HG02623 (cell line): ENCODE results near the gene PSAT1.
"Not testable (repeated sequence)": the region's sequence is repeated elsewhere in the genome, so short reads cannot be mapped to it uniquely, and the experiment has no call there.

Source experiments
- ATAC-seq: cut with Tn5 transposase; IDR thresholded peaks from one replicate; pipeline ENCODE4 v1.9.1; 2021; ENCODE audit warnings: moderate library complexity; ENCODE audit not compliant: unreplicated experiment

The PSAT1 gene

DNA sequence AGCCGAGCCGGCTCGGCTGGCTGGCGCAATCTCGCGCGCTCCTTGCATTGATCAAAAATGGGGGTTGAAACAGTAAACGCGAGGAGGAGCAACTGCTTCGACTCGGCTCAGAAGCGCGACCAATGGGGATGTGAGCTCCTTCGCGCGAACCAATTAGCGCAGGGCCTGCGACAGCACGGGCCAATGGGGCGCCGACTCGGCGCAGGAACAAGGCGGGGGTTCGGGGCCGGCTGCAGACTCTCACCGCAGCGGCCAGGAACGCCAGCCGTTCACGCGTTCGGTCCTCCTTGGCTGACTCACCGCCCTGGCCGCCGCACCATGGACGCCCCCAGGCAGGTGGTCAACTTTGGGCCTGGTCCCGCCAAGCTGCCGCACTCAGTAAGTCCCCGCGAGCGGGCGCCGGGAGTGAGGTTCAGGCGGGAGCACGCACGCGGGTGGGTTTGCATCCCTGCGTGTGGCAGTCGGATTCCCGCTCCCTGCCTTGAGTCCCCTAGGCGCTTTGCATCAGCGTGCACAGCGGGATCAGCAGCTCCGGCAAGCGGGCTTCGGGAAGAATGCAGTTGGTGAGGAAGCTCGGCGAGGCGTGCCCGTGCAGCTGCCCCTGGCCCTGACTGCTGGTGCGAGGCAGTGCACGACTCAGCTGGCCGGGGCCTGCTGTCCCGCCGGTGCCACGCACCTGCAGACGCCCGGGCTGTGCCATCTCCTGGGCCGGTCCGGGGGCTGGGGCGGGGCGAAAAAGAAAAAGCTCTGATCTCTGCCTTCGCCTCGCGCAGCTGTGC, at the start of gene PSAT1:
PSAT1 (plus strand) TSS at position 233 of the 779 bp plus-strand sequence; CDS start at position 319, 86 bp downstream.
- peak; percentile 98 for ATAC-seq

DNA sequence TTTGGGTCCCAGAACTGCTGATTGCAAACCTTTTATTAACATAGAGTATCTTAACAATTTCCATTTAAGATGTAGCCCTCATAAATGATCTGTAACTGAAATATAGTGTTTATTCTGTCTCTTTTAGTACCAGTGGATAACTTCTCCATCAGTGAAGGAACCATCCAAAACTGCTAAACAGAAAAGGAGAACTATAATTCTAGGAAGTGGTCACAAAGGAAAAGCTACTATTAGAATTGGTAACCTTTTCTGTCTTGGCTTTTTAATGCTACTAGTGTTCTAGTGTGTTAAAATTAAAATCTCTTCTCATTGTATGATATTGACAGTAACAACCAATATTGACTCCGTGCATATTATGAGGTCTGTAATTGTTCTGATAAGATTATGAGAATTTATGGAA, 48.3 kb upstream of the PSAT1 start:
- ATAC-seq: no peak

DNA sequence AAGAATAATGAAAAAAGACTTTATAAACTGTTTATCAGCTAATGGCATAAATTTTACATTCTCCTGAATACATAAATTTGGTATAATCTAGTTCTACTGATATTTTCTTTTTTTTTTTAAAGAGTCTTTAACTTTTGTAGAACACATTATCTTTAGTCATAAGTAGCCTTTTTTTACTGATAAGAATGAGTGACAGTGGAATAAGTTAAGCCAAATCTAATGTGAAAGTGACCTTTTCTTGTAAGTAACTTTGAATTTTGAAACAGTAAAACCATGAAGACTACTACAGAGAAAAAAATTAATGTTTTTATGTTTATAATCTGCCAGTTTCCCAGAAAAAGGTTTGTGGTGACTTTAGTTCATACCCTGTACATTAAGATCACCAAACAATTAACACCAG, 47.4 kb upstream of the PSAT1 start:
- no peak for ATAC-seq

DNA sequence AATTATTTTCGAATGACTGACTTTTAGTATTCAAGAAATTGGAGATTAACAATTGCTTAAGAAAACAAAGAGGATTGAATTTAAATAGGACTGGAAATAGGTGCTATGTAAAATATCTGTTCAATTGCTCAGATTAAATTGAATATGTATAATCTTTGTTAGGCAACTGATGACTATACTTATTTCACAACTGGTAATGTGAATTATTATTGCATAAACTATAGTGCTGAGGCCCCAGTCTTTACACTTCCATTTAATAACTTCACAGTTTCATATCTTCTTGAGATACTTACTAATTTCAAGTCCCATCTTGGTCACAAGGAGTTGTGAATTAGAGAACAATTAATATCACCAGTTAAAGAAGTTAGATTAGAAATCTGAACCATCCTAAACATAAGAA, 44.3 kb upstream of the PSAT1 start:
- ATAC-seq: no peak

DNA sequence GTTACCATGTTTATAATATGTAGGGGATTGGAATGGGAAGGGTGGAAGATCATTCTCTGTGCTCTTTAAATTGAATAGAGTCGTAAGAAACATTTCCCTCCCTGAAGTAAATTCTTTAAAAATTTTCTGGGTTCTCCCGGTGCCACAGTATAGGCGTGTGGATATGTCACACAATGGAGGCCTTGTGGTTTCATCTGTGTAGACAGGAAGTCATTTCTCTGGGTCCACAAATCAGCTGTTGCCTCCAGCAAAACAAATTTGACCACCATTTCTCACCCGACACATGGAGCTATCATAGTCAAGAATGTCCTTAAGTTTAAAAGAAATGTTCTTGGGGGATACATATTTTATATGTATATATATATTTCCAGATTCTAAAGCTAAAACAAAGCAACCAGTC, 43.6 kb upstream of the PSAT1 start:
- ATAC-seq: no peak

DNA sequence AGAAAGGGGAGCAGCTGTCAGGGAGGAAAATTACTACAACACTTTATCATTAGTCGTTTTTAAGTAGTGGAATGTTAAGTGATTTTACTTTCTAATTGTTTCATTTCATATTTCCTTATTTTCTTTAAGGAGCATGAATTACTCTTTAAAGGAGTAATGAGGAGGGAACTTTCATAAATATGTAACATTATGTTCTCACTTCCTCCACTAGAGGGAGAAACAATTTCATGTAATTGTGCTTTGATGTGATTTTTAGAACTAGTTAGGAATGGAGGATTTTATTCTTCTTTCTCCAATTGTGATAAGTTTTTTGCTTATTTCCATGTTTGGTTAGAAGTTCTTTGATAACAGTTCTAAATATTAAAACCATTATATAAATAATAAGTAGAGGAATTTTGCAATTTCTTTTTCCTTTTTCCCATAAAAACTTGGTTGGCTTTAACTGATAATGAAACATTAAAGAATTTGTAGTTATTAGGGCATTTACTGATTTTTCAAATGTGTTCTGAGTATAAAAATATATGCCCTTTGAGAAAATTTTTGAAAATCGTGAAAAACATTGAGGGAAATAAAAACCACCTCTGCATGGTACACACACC, 35.4 kb upstream of the PSAT1 start:
- no peak for ATAC-seq

DNA sequence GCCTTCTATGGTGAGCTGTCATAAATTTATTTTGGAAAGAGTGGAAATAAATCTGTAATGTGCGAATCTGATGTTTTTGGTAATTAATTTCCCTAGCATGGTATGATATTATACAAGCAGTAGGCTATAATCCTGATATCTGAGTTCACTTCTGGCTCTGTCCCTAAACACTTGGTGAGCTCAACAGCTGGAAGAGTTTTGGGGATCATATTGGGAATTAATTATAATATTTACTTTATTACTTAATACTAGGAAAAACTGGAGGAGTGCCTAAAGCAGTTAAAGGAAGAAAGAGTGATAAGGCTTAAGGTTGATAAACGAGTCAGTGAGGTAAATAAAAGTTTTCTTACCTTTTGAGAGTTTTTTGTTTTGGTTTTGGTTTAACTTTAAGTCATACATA, 34.3 kb upstream of the PSAT1 start:
- no peak for ATAC-seq

DNA sequence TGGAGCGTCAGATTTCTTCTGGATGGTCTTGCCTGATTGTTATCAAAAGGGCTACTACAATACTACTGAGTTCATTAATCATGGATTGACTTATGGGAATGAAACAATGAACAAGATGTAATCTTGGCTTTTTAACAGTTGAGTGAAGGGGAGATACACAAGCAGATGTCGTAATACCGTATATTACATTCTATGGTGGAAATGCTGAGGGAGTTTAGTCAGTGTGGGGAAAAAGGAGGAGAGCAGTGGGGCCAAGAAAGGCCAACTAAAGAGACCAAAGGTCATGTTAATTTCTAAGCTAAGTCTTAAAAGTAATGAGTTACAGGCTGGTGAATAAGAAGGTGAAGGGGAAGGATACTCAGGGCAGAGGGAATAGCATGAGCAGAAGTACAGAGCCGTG, 29.0 kb upstream of the PSAT1 start:
- no peak for ATAC-seq

DNA sequence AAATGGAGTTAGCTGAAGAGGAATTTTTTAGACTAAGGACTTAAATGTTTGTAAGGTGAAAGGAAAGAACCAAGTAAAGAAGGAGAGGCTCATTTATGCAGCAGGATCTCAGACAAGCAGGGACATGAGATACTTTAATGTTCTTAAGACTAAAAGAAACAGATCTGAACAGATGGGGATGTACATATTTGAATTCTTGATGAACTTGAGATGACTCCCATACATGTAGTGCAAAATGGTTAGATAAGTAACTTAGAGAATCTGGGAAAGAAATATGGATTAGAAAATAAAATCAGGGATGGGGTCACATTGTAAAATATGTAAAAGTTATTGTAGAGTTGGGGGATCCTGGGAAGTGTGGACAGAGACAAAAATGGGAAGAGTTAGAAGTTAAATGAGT, 27.1 kb upstream of the PSAT1 start:
- no peak for ATAC-seq

DNA sequence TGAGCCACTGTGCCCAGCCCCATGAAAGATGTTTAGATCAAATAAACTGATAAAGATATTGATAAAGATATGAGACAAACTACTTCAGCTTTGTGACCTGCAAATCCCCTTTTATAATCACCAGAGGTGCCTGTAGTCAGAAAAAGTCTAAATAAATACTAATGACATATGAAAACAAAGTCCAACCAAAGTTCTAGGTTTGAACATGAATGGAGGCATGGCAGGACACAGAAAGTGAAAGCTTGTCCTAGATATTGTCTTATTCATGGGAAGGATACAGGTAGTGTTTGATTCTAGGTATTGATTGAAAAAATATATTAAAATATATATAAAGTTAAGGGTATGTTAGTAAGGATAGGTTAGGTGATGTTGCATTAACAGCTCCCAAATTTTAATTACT, 24.6 kb upstream of the PSAT1 start:
- no peak for ATAC-seq

DNA sequence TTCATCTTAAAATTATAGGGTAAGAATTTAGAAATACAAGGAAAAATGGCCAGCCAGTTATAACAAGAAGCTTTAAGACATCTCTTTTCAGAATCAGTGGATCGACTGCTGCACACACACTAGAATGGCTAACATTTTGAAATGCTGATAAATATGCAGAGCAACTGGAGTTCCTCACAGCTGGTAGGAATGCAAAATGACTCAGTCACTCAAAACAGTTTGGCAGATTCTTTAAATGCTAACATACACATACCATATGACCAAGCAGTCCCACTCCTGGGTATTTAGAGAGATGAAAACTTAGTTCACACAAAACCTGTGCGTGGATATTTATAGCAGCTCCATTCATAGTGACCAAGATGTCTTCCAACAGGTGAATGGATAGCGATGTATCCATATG, 23.2 kb upstream of the PSAT1 start:
- no peak for ATAC-seq

DNA sequence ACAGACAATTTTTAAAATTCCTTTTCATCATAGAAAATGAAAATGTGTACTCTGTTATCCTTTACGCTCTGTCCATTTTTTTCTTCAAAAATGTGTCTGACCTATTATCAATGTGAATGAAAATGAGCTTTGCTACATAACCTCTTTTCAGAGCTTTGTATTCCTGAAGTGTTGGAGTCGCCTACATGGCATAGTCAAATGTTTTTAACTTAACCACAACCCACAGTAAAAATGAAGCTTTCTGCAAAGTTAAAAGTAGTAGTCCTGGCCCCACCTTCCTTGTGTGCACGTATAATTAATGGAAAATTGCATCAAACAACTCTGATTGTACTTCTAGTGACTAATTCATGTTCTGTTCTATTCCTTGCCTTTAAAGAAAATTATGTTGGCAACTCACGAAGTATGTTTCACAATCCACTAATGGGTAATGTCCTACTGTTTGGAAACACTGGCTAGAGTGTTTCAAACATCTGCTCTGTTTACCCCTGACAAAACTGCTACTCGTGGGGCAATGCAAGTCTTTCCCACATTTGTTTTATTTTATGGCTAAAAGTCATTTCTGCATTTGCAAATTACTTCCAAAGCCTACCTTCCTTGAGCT, 18.6 kb upstream of the PSAT1 start:
- no peak for ATAC-seq

DNA sequence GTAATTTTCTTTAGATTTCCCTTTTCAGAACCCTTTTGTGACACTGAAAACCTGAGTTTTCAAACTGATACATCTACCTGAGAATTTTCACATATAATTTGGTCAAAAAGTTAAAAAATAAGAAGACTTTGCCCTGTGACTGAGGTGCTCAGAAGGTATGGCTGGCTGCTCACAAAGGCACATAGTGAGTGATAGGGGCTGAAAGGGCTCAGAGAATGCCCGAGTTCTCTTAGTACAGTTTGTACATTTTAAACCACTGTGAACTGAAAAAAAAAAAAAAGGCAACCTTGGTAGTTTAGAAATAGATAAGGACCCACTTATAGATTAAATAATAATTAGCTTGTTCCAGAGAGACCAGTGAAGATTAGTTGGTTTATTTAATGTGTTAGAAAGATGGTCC, 18.1 kb upstream of the PSAT1 start:
- no peak for ATAC-seq

DNA sequence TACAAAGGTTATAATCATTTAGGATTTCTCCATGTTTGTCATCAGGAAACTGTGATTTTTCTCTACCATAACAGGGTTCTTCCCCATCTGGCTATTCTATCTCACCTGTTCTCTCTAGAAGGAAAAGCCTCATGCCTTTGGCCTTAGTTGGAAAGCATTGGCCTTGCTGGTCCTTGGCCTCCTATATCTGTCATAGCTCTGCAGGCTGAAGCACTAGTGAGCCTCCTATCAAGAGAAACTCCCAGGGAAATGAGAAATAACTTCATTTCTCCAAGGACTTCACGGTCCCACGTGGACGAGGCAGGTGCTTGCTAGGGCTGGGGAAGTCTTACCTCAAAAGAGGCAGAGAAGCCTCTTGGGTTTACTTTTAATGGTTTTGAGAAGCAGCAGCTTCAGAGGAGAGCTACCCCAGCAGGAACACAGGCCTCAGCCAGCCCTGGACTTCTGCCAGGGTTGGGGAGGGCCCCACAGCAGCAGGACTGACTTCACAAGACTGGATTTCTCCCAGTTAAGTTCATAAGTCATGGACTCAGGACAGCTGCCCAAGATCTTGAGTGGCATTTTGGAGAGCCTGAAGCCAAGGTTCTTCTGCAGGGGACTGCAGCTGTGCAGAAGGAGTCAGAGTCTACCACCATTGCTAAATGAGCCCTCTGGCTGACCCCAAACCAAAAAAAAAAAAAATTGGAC, 15.8 kb upstream of the PSAT1 start:
- ATAC-seq: no peak

DNA sequence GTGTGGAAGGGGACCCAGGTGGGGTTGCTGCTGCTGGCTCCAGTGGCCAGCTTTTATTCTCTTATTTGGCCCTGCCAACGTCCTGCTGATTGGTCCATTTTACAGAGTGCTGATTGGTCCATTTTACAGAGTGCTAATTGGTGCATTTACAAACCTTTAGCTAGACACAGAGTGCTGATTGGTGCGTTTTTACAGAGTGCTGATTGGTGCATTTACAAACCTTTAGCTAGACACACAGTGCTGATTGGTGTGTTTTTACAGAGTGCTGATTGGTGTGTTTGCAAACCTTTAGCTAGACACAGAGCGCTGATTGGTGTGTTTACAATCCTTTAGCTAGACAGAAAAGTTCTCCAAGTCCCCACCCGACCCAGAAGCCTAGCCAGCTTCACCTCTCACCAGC, 12.7 kb upstream of the PSAT1 start:
- ATAC-seq: not testable (repeated sequence)

DNA sequence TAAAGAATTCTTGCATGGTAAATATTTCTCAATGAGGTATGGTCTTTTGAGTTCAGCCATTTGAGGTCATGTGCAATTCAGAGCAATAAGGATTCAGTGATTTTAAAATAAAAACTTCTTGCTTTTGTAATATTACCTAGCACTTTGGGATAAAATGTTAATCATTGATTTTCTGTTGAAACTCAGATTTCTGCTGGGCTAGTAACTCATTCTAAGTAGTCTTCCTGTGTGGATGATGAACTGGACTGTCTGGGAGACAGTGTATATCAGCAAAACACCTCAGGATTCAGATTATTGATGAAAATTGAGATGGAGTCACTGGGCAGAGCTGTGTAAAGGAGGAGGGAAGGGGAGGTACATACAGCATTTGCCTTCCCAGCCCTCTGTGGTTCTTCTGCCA, 10.8 kb upstream of the PSAT1 start:
- ATAC-seq: no peak

DNA sequence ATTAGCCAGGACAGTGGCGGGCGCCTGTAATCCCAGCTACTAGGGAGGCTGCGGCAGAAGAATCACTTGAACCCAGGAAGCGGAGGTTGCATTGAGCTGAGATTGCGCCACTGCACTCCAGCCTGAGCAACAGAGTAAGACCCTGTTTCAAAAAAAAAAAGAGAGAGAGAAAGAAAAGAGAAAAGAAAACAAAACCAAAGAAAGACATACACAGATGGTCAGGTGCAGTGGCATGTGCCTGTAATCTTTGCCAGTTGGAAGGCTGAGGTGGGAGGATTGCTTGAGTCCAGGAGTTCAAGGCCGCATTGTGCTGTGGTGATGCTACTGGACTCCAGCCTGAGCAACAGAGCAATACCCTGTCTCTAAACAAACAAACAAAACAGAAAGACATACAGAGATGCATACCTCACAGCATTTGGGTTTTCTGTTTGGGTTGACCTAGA, 10.0 kb upstream of the PSAT1 start:
- no peak for ATAC-seq

DNA sequence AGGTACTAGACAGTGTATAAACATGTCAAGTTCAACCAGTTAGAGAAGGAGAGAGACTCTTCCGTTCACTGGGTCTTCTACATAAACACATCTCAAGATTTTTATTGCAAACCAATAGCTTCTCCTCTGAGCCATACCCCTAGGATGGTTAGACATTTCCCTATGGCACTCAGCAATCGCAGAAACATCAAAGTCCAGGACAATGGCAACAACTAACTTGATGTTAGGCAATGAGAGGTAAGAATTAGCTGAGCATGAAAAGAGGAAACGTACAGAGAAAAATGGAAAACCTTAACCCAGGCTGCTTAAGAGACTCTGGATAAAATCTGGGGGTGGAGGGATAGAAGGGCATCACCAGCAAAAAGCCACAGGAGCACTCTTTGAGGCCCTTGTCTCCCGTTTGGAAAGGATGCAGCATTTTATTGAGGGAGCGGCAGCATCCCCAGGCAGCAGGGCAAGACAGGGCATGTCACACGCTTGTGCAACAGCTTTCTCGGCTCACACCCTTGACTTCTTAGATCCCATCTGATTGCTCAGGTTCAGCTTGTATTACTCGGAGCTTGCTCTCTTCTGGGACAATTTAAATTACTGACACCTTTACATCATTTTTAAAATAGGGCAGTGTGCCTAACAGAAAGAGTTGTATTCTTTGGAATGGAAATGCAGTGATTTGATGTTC, 8.6 kb upstream of the PSAT1 start:
- no peak for ATAC-seq

DNA sequence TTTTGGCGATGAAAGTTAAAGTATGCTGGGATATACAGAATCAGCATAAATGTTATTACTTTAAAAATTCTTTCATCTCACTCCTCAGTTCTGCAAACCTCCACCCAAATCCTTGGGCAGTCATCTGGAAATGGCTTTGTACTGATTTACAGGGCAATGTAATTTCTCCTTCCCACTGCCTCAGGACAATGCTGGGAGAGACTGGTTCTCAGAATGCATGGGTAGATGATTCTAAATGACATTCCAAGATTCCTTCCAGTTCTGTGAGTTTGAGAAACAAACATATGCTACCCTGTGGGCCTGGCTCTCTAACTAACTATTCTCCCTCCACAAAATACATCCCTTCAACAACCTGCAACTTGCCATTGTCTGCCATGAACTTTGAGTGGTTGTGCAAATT, 7.5 kb upstream of the PSAT1 start:
- ATAC-seq: no peak

DNA sequence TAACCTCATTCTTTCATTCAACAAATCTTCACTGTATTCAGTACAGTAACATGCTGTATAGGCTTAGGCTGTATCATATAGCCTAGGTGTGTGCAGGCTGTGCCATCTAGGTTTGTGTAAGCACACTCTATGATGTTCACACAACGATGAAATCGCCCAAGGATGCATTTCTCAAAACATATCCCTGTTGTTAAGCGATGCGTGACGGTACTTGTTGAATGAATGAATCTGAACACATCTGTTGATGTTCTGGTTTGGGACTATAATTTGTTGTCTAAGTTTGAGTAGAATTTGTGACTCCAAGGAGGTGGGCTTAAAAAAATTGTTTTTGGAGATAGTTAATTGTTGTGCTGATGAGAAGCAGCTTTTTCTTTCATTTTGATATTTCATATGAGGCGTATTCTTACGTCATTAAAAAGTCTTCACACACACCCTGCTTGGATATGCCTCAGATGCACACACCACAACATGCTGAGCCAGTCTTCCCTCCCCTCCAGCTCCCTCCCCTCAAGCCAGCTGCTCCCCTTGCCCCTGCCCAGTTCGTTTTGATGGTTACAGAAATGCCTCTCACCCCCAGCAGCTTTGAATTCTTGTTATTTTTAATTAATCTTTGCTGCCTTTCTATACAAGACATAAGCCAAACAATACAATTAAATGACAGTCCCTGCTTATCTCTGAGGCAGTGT, 5.5 kb upstream of the PSAT1 start:
- no peak for ATAC-seq

DNA sequence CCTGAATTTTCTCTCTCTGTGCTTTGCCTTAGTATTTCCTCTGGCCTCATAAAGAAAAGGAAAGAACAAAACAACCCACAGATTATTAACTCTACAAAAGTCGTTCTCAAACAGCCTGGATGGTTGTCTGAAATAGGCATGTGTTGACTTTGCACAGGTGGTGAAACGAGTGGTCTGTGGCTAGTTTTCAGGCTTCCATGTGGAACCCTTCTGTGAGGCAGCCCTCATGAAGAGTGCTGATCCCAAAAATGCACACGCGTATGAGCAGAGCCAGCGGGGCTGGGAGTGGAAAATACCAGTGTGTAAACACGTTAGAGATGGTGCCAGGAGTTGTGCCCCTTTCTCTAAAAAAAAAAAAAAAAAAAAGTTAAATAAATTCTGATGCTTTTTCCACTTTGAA, 4.9 kb upstream of the PSAT1 start:
- ATAC-seq: no peak
